ENCODE results near the gene TRPM3. TPM values are rescaled to one million over a fixed set of nuclear protein-coding genes. Genes with fewer than 3 reads are reported as not detected.

Gene TRPM3
- total and polyA plus RNA-seq, 4 experiments from 2014 or later = not detected

Small RNA genes lying within 50 kb of the gene (microRNA-seq; reads per million reads assigned to microRNA genes)
- gene MIR204 (ENCODE audit: borderline microRNAs expressed, borderline number of aligned reads, borderline replicate concordance) = not detected
